Measurements from ENCODE around the gene UBR4. TPM values are rescaled to one million over a fixed set of nuclear protein-coding genes. Genes with fewer than 3 reads are reported as not detected.

Gene UBR4
- polyA plus RNA-seq, 10 donors, result 64.0 to 86.1 (median 77.4) TPM

GRCh38 chr1:19057784-19058475, 152.1 kb downstream of the UBR4 start:
- DNase-seq, result no peak

- DNase-seq, result no peak
These were observed 152.8 kb downstream of the UBR4 start for GRCh38 chr1:19057182-19057779.

GRCh38 chr1:19055701-19056100, 154.4 kb downstream of the UBR4 start:
- no peak for DNase-seq

- no peak for DNase-seq
These were observed 155.1 kb downstream of the UBR4 start for GRCh38 chr1:19055001-19055400.

GRCh38 chr1:19054216-19054615, 155.8 kb downstream of the UBR4 start:
- no peak for DNase-seq

GRCh38 chr1:19053486-19053885, 156.6 kb downstream of the UBR4 start:
- DNase-seq, result no peak

GRCh38 chr1:19049798-19050197, 160.3 kb downstream of the UBR4 start:
- no peak for DNase-seq

GRCh38 chr1:19049128-19049768, 160.8 kb downstream of the UBR4 start:
- no peak for DNase-seq

- DNase-seq, result no peak
These were observed 162.9 kb downstream of the UBR4 start for GRCh38 chr1:19046972-19047731.

- DNase-seq, result no peak
These were observed 163.9 kb downstream of the UBR4 start for GRCh38 chr1:19045898-19046880.

- no peak for DNase-seq
These were observed 164.9 kb downstream of the UBR4 start for GRCh38 chr1:19044975-19045831.

- no peak for DNase-seq
These were observed 165.6 kb downstream of the UBR4 start for GRCh38 chr1:19044471-19044870.

GRCh38 chr1:19043579-19044443, 166.3 kb downstream of the UBR4 start:
- DNase-seq, result no peak

- DNase-seq, result no peak
These were observed 167.1 kb downstream of the UBR4 start for GRCh38 chr1:19042675-19043578.

GRCh38 chr1:19040010-19040680, 169.9 kb downstream of the UBR4 start:
- no peak for DNase-seq

GRCh38 chr1:19038732-19039131, 171.3 kb downstream of the UBR4 start:
- no peak for DNase-seq

GRCh38 chr1:19038096-19038495, 172.0 kb downstream of the UBR4 start:
- DNase-seq, result no peak

- no peak for DNase-seq
These were observed 172.4 kb downstream of the UBR4 start for GRCh38 chr1:19037659-19038058.

Measured in muscle of back (tissue), 11 donors.